ENCODE results near the gene SETBP1.

The SETBP1 gene

GRCh38 chr18:45102126-45102525, 421.4 kb downstream of the SETBP1 start:
- DNase-seq, result no peak

- no peak for DNase-seq
Measured at GRCh38 chr18:45102863-45103262, 422.2 kb downstream of the SETBP1 start.

- DNase-seq, result no peak
Measured at GRCh38 chr18:45103319-45104048, 422.8 kb downstream of the SETBP1 start.

- DNase-seq, result no peak
Measured at GRCh38 chr18:45104049-45104395, 423.3 kb downstream of the SETBP1 start.

- no peak for DNase-seq
Measured at GRCh38 chr18:45106331-45106774, 425.7 kb downstream of the SETBP1 start.

- DNase-seq, result no peak
Measured at GRCh38 chr18:45107425-45107824, 426.7 kb downstream of the SETBP1 start.

- no peak for DNase-seq
Measured at GRCh38 chr18:45108754-45109153, 428.1 kb downstream of the SETBP1 start.

- DNase-seq, result no peak
Measured at GRCh38 chr18:45109271-45109670, 428.6 kb downstream of the SETBP1 start.

- no peak for DNase-seq
Measured at GRCh38 chr18:45109706-45110105, 429.0 kb downstream of the SETBP1 start.

GRCh38 chr18:45110577-45111501, 430.2 kb downstream of the SETBP1 start:
- DNase-seq, result no peak

GRCh38 chr18:45111502-45111848, 430.8 kb downstream of the SETBP1 start:
- no peak for DNase-seq

- DNase-seq, result no peak
Measured at GRCh38 chr18:45112682-45113081, 432.0 kb downstream of the SETBP1 start.

- DNase-seq, result no peak
Measured at GRCh38 chr18:45116116-45116515, 435.4 kb downstream of the SETBP1 start.

Data from amniotic stem cell (primary cell).